Mesodermal cell (in vitro differentiated cells): Measurements from ENCODE around the gene VPS26A.

Source experiments
- H3K27ac ChIP-seq: 2 replicates; pipeline ENCODE4 v1.7.0; 2013; ENCODE audit warnings: mild to moderate bottlenecking, low read depth, low read length, moderate library complexity; ENCODE audit not compliant: severe bottlenecking
- H3K36me3 ChIP-seq: 2 replicates; pipeline ENCODE4 v1.7.1; 2013; ENCODE audit warnings: mild to moderate bottlenecking, low read length, moderate library complexity; ENCODE audit not compliant: control insufficient read depth, insufficient read depth
- H3K4me1 ChIP-seq: one replicate; pipeline ENCODE4 v1.7.1; 2013; ENCODE audit warnings: mild to moderate bottlenecking, low read length; ENCODE audit not compliant: insufficient read depth, control insufficient read depth, poor library complexity, severe bottlenecking
- H3K4me3 ChIP-seq: 2 replicates; pipeline ENCODE4 v1.7.0; 2013; ENCODE audit warnings: low read length, control low read depth, mild to moderate bottlenecking; ENCODE audit not compliant: insufficient read depth, poor library complexity, severe bottlenecking; ENCODE audit errors: extremely low read depth
- H3K9me3 ChIP-seq: 2 replicates; pipeline ENCODE4 v1.7.1; 2013; ENCODE audit warnings: mild to moderate bottlenecking, low read length, moderate library complexity; ENCODE audit not compliant: control insufficient read depth
- WGBS, 2 experiments: methylation state at CpG; one replicate each; pipeline ENCODE4 v1.1.5; 2013; ENCODE audit warnings: missing lambda C conversion rate in 2 of 2; ENCODE audit not compliant: insufficient coverage in 2 of 2; 5-methylcytosine and 5-hydroxymethylcytosine counted together

Gene VPS26A

GRCh38 chr10:69209787-69210484, 86.0 kb downstream of the VPS26A start:
- 71 to 100% methylated on average over 1 to 3 of the region's 3 CpGs for WGBS, 2 experiments
- peaks cover 5% of the 10 kb centered on the region for H3K4me1 ChIP-seq
- no peak overlapping the region for H3K27ac ChIP-seq
- peaks cover 5% of the 10 kb centered on the region for H3K9me3 ChIP-seq
- H3K36me3 ChIP-seq: peaks cover 25% of the 10 kb centered on the region
- H3K4me3 ChIP-seq: no peak overlapping the region

- WGBS, 2 experiments: 69% methylated on average over 2 of the region's 2 CpGs; no CpG with 5 or more reads in 1 of the 2 experiments
- Histone ChIP-seq H3K27ac (no peak overlapping the region), H3K36me3 (peaks cover 20% of the 10 kb centered on the region), H3K4me3 (no peak overlapping the region), H3K9me3 (peaks cover 5% of the 10 kb centered on the region), H3K4me1 (peaks cover 8% of the 10 kb centered on the region)
Observed at GRCh38 chr10:69211104-69211503, 87.1 kb downstream of the VPS26A start.

- 100% methylated on average over 3 of the region's 3 CpGs for WGBS, 2 experiments
- peaks cover 20% of the 10 kb centered on the region for H3K36me3 ChIP-seq
- H3K4me3 ChIP-seq: no peak overlapping the region
- peaks cover 11% of the 10 kb centered on the region for H3K4me1 ChIP-seq
- no peak overlapping the region for H3K27ac ChIP-seq
- H3K9me3 ChIP-seq: peaks cover 5% of the 10 kb centered on the region
Observed at GRCh38 chr10:69211524-69211923, 87.5 kb downstream of the VPS26A start.

- H3K9me3 ChIP-seq: peaks cover 5% of the 10 kb centered on the region
- 83 to 98% methylated on average over 2 to 3 of the region's 5 CpGs for WGBS, 2 experiments
- H3K27ac ChIP-seq: no peak overlapping the region
Observed at GRCh38 chr10:69213591-69214311, 89.8 kb downstream of the VPS26A start.

DNA sequence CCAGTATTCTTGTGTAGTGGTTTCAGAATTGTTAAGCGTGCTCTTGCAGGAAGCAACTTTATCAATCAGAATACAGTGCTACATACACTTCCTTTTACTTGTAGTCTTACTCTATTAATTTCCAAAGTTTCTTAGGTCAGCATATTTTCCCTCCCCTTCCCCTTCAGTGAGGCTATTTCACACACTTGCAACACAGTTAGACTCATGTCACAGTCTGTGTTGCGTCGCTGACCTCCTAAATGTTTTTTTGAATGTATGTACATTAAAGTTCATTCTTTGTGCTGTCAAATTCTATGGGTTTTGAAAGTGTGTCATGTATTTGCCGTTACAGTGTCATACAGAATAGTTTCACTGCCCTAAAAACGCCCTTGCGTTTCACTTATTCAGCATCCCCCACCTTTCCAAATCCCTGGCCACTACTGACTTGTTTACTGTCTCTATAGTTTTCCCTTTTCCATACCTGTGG, 90.7 kb downstream of the VPS26A start:
- 100% methylated on average over 1 of the region's 6 CpGs; no CpG with 5 or more reads in 1 of the 2 experiments for WGBS, 2 experiments
- H3K4me1 ChIP-seq: peaks cover 20% of the 10 kb centered on the region

More at GRCh38 chr10:69213591-69214311, 89.8 kb downstream of the VPS26A start:
- no peak overlapping the region for H3K4me3 ChIP-seq
- H3K4me1 ChIP-seq: peaks cover 16% of the 10 kb centered on the region
- peaks cover 2% of the 10 kb centered on the region for H3K36me3 ChIP-seq

GRCh38 chr10:69215405-69216171, 91.6 kb downstream of the VPS26A start:
- Histone ChIP-seq H3K27ac (no peak overlapping the region), H3K9me3 (peaks cover 5% of the 10 kb centered on the region), H3K4me3 (no peak overlapping the region), H3K4me1 (peaks cover 20% of the 10 kb centered on the region), H3K36me3 (no peaks in the 10 kb centered on the region)
- 78 to 80% methylated on average over 7 to 8 of the region's 10 CpGs for WGBS, 2 experiments

More for the DNA sequence above, 90.7 kb downstream of the VPS26A start:
- H3K27ac ChIP-seq: no peak overlapping the region
- H3K9me3 ChIP-seq: peaks cover 5% of the 10 kb centered on the region
- H3K4me3 ChIP-seq: no peak overlapping the region
- H3K36me3 ChIP-seq: no peaks in the 10 kb centered on the region

DNA sequence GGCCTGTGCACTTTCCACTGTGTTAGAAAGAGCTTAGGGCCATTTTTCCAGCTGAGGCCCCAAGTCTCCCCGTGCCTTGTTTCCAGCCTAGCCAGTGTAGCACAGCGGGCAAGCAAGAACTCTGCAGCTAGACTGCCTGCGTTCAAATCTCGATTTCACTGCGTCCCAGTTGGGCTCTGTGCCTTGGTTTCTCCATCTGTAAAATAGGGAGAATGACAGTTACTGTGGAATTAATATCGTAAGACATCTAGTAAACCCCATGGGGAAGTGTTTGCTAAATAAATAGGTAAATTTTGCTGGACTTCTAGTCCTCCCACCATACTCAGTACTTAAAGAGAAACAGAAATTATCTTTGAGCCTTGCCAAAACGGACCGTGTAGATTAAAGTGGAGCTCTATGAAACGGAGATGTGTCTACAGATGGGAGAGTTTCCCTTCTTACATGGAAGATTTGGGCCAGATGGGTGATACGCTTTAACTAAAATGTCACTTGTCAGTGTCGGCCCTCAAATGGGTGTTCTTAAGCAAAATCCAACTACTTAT, 92.7 kb downstream of the VPS26A start:
- Histone ChIP-seq H3K4me1 (peaks cover 16% of the 10 kb centered on the region), H3K36me3 (no peaks in the 10 kb centered on the region), H3K4me3 (no peak overlapping the region), H3K9me3 (peaks cover 5% of the 10 kb centered on the region), H3K27ac (peak overlapping the region; percentile 5)
- 84 to 98% methylated on average over 5 to 7 of the region's 11 CpGs for WGBS, 2 experiments

GRCh38 chr10:69217119-69217754, 93.3 kb downstream of the VPS26A start:
- Histone ChIP-seq H3K9me3 (peaks cover 5% of the 10 kb centered on the region), H3K4me1 (peaks cover 18% of the 10 kb centered on the region), H3K36me3 (no peaks in the 10 kb centered on the region), H3K27ac (peak overlapping the region; percentile 5), H3K4me3 (no peak overlapping the region)
- 88 to 94% methylated on average over 2 to 3 of the region's 4 CpGs for WGBS, 2 experiments

DNA sequence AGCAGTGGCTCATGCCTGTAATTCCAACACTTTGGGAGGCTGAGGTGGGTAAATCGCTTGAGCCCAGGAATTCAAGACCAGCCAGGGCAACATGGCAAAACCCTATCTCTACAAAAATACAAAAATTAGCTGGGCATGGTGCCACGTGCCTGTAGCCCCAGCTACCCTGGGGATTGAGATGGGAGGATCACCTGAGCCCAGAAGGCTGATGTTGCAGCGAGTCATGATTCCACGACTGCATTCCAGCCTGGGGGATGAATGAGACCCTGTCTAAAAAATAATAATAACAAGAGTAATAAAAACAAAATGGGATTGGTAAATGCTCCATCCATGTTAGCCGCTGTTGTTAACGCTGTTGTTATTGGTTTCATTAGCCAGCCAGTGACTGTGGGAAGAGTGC, 94.9 kb downstream of the VPS26A start:
- Histone ChIP-seq H3K9me3 (peaks cover 5% of the 10 kb centered on the region), H3K27ac (no peak overlapping the region), H3K36me3 (no peaks in the 10 kb centered on the region), H3K4me1 (peaks cover 23% of the 10 kb centered on the region), H3K4me3 (no peak overlapping the region)
- 97 to 100% methylated on average over 3 of the region's 6 CpGs for WGBS, 2 experiments

DNA sequence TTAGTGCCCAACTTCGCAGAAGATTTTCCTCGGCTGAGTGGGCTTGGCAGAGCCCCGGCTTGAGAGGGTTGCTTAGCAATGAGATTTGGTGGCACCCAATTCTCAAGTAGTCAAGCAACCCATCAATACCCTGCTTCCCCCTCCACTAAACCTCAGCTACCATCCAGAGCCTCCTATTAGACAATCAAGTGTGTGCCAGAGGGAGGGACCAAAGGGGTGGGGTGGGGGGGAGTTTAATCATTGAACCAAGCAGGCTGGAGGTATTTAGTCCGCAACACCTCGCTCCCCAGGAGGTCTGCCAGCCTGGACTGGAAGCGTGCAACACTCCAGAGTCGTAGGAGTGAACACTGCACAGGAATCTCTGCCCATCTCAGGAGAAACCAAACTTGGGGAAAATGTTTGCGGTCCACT, 96.1 kb downstream of the VPS26A start, which contains the start of gene HKDC1:
HKDC1 (plus strand) TSS at position 292 of the 411 bp plus-strand sequence; CDS start at position 396, 104 bp downstream.
- no peak within 1 kb of the TSS for H3K4me3 ChIP-seq
- peaks cover 23% of the 10 kb centered on the region for H3K4me1 ChIP-seq
- H3K36me3 ChIP-seq: no peaks in the 10 kb centered on the region
- H3K27ac ChIP-seq: peak within 1 kb of the TSS; percentile 10
- WGBS, 2 experiments: 96 to 98% methylated on average over 6 to 7 of the region's 8 CpGs
- no peaks in the 10 kb centered on the region for H3K9me3 ChIP-seq
